ENCODE measurements around the gene SERINC5. TPM values are rescaled to one million over a fixed set of nuclear protein-coding genes. Genes with fewer than 3 reads are reported as not detected.

Gene SERINC5
- total RNA-seq, 1 experiment from 2014 or later = 52.3 TPM

GRCh38 chr5:80189701-80190100, 66.1 kb downstream of the SERINC5 start:
- Histone ChIP-seq H3K18ac (ENCODE audit: insufficient read length, low read depth, low read length) (no peak overlapping the region), H3K23ac (ENCODE audit: insufficient read length, low read depth, low read length) (no peak overlapping the region), H3K79me2 (ENCODE audit: insufficient read depth, low read length) (peaks cover 11% of the 10 kb centered on the region; the same call in 1 of the 2 replicates), H4K5ac (ENCODE audit: insufficient read length, low read depth, low read length) (no peak overlapping the region), H3K27me3 (ENCODE audit: insufficient read depth, low read length) (no peaks in the 10 kb centered on the region), H2BK120ac (ENCODE audit: low read depth, low read length, poor library complexity, severe bottlenecking) (no peak overlapping the region), H3K4me2 (ENCODE audit: insufficient read depth, insufficient read length, low read length) (no peak overlapping the region), H3K9me3 (ENCODE audit: control insufficient read depth, low read depth, low read length) (no peaks in the 10 kb centered on the region), H2BK12ac (ENCODE audit: insufficient read length, low read depth, low read length) (no peak overlapping the region), H3K27ac (ENCODE audit: insufficient read length, low read depth, low read length) (no peak overlapping the region), H3K9ac (ENCODE audit: extremely low read depth, insufficient read length, low read length) (no peak overlapping the region), H3K14ac (ENCODE audit: insufficient read depth, low read length) (no peak overlapping the region), H3T11ph (ENCODE audit: low read length) (no peak overlapping the region), H3K56ac (ENCODE audit: insufficient read length, low read depth, low read length) (no peak overlapping the region), H4K20me1 (ENCODE audit: control insufficient read depth, insufficient read depth, insufficient read length) (no peaks in the 10 kb centered on the region), H2BK20ac (ENCODE audit: low read depth, low read length, poor library complexity, severe bottlenecking) (no peak overlapping the region), H2AK5ac (ENCODE audit: insufficient read length, low read length) (no peak overlapping the region), H3K23me2 (ENCODE audit: insufficient read length, low read depth, low read length, poor library complexity, severe bottlenecking) (no peaks in the 10 kb centered on the region), H4K91ac (ENCODE audit: insufficient read length, low read depth, low read length) (no peak overlapping the region), H2BK5ac (ENCODE audit: insufficient read length, low read length) (no peak overlapping the region), H3K79me1 (ENCODE audit: insufficient read depth, low read depth, low read length, poor library complexity, severe bottlenecking) (peaks cover 2% of the 10 kb centered on the region), H2AFZ (ENCODE audit: low read length) (no peak overlapping the region), H3K4ac (ENCODE audit: low read depth, low read length) (no peak overlapping the region), H3K4me1 (ENCODE audit: insufficient read depth, low read length) (peaks cover 29% of the 10 kb centered on the region), H2BK15ac (ENCODE audit: low read depth, low read length) (no peak overlapping the region), H4K8ac (replicated peaks; ENCODE audit: insufficient read length, low read depth, low read length) (no peak overlapping the region)
- Mint-ChIP-seq H3K27ac (peak overlapping the region in 2 of 3 experiments; percentile 83 to 92; a peak in 4 of 7 replicates), H3K27me3 (ENCODE audit: low read depth) (no peaks in the 10 kb centered on the region), H3K4me1 (peaks cover 74 to 80% of the 10 kb centered on the region in 2 experiments), H3K9me3 (no peaks in the 10 kb centered on the region), H3K36me3 (ENCODE audit: insufficient read depth in 1 of 3, low read depth in 3 of 3) (no peaks in the 10 kb centered on the region), H3K4me3 (no peak overlapping the region)
- TF ChIP-seq, protein P1, sequence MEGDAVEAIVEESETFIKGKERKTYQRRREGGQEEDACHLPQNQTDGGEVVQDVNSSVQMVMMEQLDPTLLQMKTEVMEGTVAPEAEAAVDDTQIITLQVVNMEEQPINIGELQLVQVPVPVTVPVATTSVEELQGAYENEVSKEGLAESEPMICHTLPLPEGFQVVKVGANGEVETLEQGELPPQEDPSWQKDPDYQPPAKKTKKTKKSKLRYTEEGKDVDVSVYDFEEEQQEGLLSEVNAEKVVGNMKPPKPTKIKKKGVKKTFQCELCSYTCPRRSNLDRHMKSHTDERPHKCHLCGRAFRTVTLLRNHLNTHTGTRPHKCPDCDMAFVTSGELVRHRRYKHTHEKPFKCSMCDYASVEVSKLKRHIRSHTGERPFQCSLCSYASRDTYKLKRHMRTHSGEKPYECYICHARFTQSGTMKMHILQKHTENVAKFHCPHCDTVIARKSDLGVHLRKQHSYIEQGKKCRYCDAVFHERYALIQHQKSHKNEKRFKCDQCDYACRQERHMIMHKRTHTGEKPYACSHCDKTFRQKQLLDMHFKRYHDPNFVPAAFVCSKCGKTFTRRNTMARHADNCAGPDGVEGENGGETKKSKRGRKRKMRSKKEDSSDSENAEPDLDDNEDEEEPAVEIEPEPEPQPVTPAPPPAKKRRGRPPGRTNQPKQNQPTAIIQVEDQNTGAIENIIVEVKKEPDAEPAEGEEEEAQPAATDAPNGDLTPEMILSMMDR (conservative IDR thresholded peaks at IDR 0.05) = no peak
- no peak for DNase-seq
- WGBS (ENCODE audit: extremely low coverage, insufficient read length, low lambda C conversion rate) = no CpG with 5 or more reads among the region's 3 CpGs

Measured in H9 (cell line).